PFSK-1 (cell line): ENCODE measurements around the gene MUC3A.

Experiments used
- FOXP2 ChIP-seq: optimal IDR thresholded peaks from 2 replicates; pipeline ENCODE3; 2011; ENCODE audit warnings: borderline replicate concordance, control low read depth, inconsistent platforms; ENCODE audit not compliant: insufficient read depth; ENCODE audit errors: extremely low read length, extremely low read depth
- POLR2AphosphoS5 ChIP-seq: IDR thresholded peaks from 2 replicates; pipeline ENCODE4 v1.6.1; 2012; ENCODE audit warnings: low read depth, mild to moderate bottlenecking, control low read depth, low read length, moderate library complexity
- REST ChIP-seq, 2 experiments: IDR thresholded peaks; 2 replicates each; pipeline versions ENCODE4 v1.6.1 to v1.8.0; 2011 to 2012; ENCODE audit warnings: low read depth in 2 of 2, low read length in 2 of 2, control low read depth in 1 of 2, inconsistent platforms in 1 of 2, mild to moderate bottlenecking in 1 of 2, moderate library complexity in 1 of 2; ENCODE audit not compliant: insufficient read depth in 1 of 2
- SIN3A ChIP-seq: IDR thresholded peaks from 2 replicates; pipeline ENCODE4 v1.6.1; 2012; ENCODE audit warnings: mild to moderate bottlenecking, low read length, moderate library complexity, borderline replicate concordance; ENCODE audit not compliant: insufficient read depth
- TAF1 ChIP-seq: IDR thresholded peaks from 2 replicates; pipeline ENCODE4 v1.6.1; 2012; ENCODE audit warnings: low read length, control low read depth, borderline replicate concordance; ENCODE audit not compliant: insufficient read depth

- TF ChIP-seq TAF1 (no peak), SIN3A (no peak), POLR2AphosphoS5 (no peak), REST (IDR thresholded peaks at IDR 0.05; ENCODE audit: insufficient read depth in 1 of 2, low read depth in 2 of 2, low read length in 2 of 2) (no peak), FOXP2 (no peak)
Observed at GRCh38 chr7:100975371-100975821, 26.1 kb downstream of the MUC3A start.
